Pulmonary artery endothelial cell (primary cell): ENCODE measurements around the gene ARSG. TPM values are rescaled to one million over a fixed set of nuclear protein-coding genes. Genes with fewer than 3 reads are reported as not detected.
"Not testable (repeated sequence)": the region's sequence is repeated elsewhere in the genome, so short reads cannot be mapped to it uniquely, and the experiment has no call there.

Source experiments
- DNase-seq: peaks from one replicate; pipeline ENCODE4 v3.0.0-alpha.2; 2011; ENCODE audit warnings: low read depth, low spot score
- total RNA-seq: library from RNA; depleted of rRNA; stranded (reverse); fragments of >200 nt; gene quantifications from 2 replicates; pipeline ENCODE4 v1.2.3, GENCODE V29; 2014

The ARSG gene
- total RNA-seq, 1 donor from 2014 or later, result 3.0 TPM

- DNase-seq, result no peak
Observed at GRCh38 chr17:68328676-68329075, 37.4 kb downstream of the ARSG start.

- DNase-seq, result no peak
Observed at GRCh38 chr17:68329331-68329730, 38.0 kb downstream of the ARSG start.

GRCh38 chr17:68331932-68332331 lies 40.6 kb downstream of the ARSG start:
- DNase-seq, result not testable (repeated sequence)

- DNase-seq, result no peak
Observed at GRCh38 chr17:68334393-68334792, 43.1 kb downstream of the ARSG start.

GRCh38 chr17:68341482-68341881 lies 50.2 kb downstream of the ARSG start:
- no peak for DNase-seq

GRCh38 chr17:68343976-68344375 lies 52.7 kb downstream of the ARSG start:
- no peak for DNase-seq

- no peak for DNase-seq
Observed at GRCh38 chr17:68344701-68345136, 53.4 kb downstream of the ARSG start.

- no peak for DNase-seq
Observed at GRCh38 chr17:68346448-68346847, 55.2 kb downstream of the ARSG start.

GRCh38 chr17:68347380-68347779 lies 56.1 kb downstream of the ARSG start:
- no peak for DNase-seq

GRCh38 chr17:68349157-68349556 lies 57.9 kb downstream of the ARSG start:
- no peak for DNase-seq

GRCh38 chr17:68351395-68351794 lies 60.1 kb downstream of the ARSG start:
- no peak for DNase-seq

- DNase-seq, result no peak
Observed at GRCh38 chr17:68352041-68352440, 60.7 kb downstream of the ARSG start.

- not testable (repeated sequence) for DNase-seq
Observed at GRCh38 chr17:68352671-68353070, 61.4 kb downstream of the ARSG start.

- DNase-seq, result no peak
Observed at GRCh38 chr17:68353111-68353521, 61.8 kb downstream of the ARSG start.

GRCh38 chr17:68354311-68354710 lies 63.0 kb downstream of the ARSG start:
- DNase-seq, result peak; percentile 27

- DNase-seq, result peak; percentile 7
Observed at GRCh38 chr17:68355108-68355507, 63.8 kb downstream of the ARSG start.

- no peak for DNase-seq
Observed at GRCh38 chr17:68356520-68356919, 65.2 kb downstream of the ARSG start.

- no peak for DNase-seq
Observed at GRCh38 chr17:68356949-68357455, 65.7 kb downstream of the ARSG start.

- DNase-seq, result no peak
Observed at GRCh38 chr17:68357886-68358285, 66.6 kb downstream of the ARSG start.

- no peak for DNase-seq
Observed at GRCh38 chr17:68359791-68360535, 68.7 kb downstream of the ARSG start.

- DNase-seq, result no peak
Observed at GRCh38 chr17:68365469-68365868, 74.2 kb downstream of the ARSG start.

GRCh38 chr17:68368387-68368786 lies 77.1 kb downstream of the ARSG start:
- no peak for DNase-seq

GRCh38 chr17:68375566-68375965 lies 84.3 kb downstream of the ARSG start:
- DNase-seq, result no peak
